GM21619 (cell line): Measurements from ENCODE around the gene CRLF1.

Experiments
- ATAC-seq: cut with Tn5 transposase; IDR thresholded peaks from one replicate; pipeline ENCODE4 v1.9.1; 2021; ENCODE audit not compliant: unreplicated experiment

The CRLF1 gene

DNA sequence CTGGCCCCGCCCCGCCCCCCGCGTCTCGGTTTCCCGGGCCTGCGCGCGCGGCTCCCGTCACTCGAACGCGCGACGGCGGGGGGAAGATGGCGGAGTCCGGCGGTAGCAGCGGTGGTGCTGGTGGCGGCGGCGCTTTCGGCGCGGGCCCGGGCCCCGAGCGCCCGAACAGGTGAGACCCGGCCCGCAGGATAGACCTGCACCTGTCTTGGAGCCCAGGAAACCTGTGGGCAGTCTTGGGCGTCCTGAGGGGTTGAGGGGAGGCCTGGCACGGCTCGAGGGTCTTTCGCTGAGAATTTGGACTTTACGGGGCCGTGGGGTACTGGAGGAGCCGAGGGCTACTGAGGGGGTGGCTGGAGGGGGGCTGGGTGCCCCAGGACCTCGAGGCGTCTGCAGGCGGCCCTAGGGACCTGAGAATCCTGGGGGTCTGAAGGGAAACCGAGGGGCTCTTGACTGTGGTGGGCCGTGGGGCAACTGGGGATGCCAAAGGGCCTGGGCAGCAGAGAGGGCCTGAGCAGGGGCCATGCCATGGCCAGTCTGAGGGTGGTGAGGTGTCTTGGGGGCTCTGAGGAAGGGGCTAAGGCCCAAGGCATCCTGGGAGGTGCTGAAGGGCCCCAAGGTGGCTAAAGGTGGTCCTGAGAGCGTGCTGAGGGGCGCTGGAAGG is 30.5 kb upstream of the CRLF1 start, which contains the start of gene KLHL26:
Gene KLHL26 (plus strand): TSS at position 60 of the 661 bp plus-strand sequence. CDS start 27 bp downstream, at position 87.
- no peak for ATAC-seq

DNA sequence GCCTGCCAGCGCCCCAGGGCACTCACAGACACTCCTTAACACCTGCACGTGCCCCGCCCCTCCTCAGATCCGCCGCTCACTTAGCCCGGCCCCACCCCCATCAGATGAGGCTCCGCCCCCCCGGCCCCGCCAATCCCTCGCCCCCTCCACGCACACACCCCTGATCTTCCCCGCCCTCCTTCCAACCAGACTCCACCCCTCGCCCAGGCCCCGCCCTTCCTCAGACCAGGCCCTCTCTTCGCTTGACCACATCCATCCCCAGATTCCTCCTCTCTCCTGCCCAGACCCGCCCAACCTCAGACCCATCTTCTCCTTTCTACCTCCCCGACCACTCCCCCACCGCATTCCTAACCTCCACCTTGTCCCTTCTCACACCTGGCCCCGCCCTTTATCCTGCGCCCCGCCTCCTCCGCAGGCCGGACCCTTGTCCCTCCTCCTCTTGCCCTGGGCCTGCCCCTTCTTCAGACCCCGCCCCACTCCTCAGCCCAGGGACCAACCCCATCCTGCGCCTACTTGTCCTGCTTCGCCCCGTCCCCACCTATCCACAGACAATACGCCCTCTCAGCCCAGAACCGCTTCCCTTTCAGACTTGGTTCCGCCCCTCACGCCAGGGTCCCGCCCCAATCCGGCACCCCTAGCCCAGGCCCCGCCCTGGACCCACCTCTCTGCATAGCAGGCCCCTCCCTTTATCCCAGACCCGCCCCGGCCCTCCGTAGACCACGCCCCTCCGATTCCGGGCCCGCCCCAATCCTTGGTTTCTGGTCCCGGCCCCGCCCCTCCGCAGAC is 29.8 kb upstream of the CRLF1 start:
- peak; percentile 78 for ATAC-seq

DNA sequence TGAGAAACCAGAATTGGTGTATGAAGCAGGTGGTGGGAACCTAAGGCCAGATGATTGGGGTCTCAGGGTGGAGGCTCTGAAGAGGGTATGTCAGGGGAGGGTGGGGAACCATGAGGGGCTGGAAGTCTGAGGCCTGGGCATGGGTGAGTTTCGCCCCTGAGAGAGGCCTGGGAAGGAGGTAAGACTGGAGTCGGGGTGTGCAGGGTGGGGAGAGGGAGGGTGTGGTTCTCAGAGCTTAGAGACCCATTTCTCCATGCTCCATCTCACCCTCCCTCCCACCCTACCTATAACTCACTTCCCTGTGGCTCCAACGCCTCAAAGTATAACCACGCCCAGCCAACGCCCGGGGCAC is 29.2 kb upstream of the CRLF1 start:
- no peak for ATAC-seq

DNA sequence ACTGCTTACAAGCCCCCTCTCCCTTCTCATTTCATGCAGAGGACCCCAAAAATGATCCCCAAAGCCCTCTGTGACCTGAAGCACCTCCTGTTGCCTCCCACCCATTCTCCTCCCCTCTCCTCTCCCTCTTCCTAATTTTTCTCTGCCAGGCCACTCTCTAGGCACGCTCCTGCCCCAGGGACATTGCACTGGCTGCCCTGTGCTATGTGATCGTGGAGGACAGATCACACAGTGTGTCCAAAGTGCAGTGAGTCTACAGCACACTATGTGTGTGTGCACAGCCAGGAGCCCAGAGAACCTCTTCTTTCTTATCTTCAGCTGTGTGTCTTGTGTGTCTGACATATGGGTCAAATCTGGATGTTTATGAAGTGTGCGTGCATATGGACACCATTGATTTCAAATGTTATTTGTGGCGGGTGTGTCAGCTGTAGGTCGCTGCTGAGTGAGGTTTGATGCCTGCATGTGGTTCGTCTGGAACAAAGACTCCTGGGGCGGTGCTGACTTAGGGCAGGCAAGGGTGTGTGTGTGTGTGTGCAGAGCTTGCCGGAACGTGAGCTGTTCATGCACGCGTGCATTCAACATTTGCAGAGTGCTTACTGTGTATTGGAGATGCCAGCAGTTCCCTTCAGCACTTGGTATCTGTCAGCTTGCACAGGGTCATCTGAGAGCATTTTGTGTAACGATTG is 28.2 kb upstream of the CRLF1 start:
- no peak for ATAC-seq

DNA sequence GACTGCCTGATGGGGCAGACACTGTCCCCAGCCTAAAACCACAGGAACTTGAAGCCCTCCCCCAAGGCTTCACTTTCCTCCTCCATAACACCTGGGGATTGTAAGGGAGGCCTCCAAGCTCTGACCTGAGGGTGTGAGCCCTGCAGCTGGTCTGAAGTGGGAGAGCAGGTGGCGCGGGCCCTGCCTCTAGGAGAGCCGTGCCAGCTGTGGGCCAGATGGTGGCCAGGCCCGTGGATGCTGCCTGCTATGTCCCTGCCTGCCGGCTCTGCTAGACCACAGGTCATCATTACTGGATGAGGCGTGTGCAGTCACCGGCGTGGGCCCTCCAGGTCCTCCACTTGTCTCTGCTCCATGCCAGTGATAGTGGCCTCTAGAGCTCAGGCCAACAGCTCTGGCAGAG is 26.7 kb upstream of the CRLF1 start:
- no peak for ATAC-seq

DNA sequence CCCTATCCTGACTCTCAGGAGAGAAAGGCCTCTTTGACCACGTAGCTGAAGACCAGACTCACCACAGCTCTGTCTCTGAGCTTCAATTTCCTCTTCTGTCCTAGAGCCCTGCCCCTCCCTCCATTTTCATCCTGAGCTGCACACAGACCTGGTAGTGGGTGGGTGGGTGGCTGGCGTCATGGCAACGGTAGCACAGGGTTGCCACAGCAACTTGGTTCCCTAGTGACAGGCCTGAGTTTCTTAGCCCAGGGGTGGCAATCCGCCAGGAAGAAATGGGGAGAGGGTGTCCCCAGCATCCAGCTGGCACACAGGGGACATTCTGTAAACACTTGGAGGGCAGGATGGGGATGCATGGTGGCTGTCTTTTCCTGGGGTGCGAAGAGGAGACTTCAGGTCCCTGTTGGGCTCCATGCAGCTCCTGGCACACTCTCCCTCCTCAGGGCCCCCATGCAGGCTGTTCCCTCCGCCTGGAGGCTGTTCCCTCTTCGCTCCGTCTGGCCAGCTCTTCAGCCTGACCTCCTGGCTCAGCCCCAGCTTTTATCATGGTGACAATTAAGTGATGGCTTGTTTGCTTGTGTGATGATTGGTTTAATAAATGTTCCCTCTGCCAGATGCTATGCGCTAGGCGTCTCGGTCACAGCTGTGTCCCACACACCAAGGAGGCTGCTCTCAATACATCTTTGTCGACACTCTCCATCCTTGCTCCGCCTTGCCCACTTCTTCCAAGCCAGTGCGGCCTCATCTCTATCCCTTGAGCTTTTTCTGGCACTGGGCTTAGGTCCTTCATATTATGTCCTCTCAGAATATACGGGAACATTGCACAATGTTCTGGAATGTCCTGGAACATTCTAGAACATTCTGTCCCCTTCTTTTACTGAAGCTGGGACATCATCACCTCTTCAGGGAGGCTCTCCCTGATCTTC is 22.8 kb upstream of the CRLF1 start:
- ATAC-seq, result no peak

DNA sequence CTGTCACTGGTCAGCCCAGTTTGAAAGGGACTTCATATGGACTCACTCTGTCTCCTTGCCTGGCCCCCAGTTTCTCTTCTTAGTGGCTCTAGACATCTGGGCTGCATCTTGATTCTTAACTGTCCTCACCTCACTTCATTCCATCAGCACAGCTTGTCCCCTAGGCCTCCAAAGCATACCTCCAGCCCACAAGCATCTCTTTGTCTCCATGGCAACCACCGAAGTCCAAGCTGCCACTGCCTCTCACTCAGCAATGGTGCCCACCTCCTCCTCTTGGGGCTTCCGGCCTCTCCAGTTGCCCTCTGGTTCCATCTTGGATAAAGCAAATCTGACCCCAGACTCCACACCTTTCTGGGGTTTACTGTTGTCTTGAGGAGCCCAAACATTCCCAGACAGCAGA is 20.3 kb upstream of the CRLF1 start:
- ATAC-seq, result no peak

DNA sequence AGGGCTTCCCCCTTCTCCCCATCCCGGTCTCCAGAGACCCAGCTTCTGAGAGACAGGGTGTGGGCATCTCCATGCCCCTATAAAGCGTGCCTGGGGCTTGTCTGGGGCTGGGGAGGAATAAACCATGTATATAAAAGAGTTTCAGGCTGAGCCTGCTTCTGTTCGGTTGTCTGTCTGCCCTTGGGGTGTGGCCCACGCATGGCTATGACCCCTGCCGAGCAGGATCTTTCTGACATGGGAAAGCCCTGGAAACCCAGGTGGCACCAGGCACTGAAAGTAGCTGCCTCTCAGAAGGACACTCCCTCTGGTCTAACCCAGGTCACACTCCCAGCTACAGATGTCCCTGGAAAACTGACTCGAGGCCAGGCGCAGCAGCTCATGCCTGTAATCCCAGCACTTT is 14.3 kb upstream of the CRLF1 start:
- no peak for ATAC-seq

DNA sequence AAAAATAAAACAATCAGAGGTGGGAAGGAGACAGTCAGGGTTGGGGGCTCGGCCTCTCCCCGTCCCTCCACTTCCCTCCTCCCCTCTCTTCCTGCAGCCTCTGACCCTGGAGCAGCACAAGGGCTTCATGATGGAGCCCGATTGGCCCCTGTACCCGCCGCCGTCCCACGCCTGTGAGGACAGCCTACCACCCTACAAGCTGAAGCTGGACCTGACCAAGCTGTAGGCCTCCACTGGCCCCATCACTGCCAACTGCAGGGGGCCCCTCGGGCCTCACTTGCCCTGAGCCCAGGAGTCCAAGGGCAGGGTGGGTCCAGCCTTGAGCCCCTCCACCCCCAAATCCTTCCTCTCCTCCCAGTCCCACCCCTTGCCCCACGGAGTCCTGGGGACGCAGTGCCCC is 13.7 kb upstream of the CRLF1 start:
- no peak for ATAC-seq

DNA sequence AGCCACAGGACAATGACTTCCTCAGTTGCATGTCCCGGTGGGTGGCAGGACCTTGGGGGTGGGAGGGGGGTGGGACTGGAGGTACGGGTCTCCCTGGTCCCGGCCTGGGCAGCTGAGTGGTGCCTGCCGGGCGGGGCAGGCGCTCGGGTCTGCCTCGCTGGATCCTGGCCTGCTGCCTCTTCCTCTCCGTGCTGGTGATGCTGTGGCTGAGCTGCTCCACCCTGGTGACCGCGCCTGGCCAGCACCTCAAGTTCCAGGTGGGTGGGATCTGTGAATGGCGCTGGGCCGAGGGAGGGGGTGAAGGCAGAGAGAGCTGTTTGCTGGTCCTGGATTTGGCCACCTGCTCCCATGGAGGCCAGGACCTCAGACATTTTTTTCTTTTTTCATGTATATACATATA is 11.6 kb upstream of the CRLF1 start:
- no peak for ATAC-seq

DNA sequence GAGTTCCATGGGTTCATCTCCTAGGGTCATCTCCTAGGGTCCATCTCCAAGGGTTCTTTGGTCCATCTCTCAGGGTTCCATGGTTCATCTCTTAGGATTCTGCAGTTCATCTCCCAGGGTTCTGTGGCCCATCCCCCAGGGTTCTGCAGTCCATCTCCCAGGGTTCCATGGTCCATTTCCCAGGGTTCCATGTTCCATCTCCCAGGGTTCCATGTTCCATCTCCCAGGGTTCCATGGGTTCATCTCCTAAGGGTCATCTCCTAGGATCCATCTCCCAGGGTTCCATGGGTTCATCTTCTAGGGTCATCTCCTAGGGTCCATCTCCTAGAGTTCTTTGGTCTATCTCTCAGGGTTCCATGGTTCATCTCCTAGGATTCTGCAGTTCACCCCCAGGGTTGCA is 11.0 kb upstream of the CRLF1 start:
- no peak for ATAC-seq

DNA sequence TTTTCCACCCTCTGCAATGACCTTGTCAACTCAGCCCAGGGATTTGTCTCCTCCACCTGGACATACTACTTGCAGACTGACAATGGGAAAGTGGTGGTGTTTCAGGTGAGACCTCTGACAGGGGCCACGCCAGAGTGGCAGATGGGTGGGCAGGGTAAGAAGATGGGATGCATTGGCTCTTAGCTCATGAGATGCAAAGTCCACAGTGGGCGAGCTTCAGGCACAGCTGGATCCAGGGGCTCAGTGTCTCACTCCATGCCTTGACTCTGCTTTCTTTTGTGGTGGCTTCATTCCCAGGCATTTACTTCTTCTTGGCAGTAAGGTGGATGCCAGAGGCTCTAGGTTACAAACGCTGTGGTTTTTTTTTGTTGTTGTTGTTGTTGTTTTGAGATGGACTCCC is 9.4 kb upstream of the CRLF1 start:
- ATAC-seq, result no peak

DNA sequence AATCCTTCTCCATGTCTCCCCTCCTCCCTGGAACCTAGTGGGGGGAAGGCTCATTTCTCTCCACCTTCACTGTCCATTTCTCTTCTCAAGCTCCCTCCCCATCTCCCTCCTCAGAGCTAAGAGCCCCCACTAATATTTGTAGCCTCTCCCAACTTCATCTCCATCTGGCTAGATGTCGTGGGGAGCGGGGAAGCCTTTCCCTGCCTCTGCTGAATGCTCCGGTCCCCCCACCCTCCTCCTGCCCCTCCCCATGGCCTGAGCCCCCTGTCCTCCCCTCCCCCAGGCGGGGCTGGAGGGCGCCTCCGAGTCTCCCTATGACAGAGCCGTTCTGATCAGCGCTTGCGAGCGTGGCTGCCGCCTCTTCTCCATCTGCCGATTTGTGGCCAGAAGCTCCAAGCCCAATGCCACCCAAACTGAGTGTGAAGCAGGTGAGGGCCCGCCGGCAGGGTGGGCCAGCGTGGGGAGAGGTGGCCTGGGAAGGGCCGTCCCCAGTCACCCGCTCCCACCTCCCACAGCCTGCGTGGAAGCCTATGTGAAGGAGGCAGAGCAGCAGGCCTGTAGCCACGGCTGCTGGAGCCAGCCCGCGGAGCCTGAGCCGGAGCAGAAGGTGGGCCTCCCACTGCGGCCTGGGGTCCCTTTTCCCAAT is 7.1 kb upstream of the CRLF1 start:
- no peak for ATAC-seq

DNA sequence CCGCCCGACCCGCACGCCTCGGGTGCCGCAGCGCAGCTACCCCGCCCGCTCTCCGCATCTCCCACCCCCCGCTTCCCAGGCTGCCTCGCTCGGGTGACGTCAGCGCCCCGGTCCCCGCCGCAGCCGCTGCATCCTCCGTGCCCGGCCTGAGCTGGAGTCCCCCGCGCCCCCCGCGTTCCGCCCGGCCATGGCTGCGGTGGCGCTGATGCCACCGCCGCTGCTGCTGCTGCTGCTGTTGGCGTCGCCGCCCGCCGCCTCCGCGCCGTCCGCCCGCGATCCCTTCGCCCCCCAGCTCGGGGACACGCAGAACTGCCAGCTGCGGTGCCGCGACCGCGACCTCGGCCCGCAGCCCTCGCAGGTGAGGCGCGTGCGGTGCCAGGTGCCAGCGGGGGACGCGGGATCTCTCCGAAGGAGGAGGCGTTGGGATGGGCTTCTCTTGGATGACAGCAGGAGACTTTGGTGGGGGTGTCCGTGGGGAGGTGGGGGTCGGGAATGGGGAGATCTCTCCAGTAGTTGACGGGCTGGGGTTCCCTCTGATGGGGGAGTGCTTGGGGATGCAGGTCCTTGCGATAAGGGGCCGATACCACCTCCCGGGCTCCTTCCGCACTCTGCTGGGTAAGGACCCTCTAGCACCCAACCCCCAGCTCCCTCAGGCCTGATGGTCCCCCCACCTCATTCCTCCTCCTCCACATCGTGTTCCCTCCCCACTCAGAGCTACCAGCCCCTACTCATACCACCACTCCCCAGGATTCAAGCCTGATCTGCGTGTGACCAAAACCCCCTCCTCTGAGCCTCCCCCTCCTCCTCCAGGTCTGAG is 6.4 kb upstream of the CRLF1 start, which contains the start of gene TMEM59L:
Gene TMEM59L (plus strand): TSS at position 99 of the 817 bp plus-strand sequence. CDS start 89 bp downstream, at position 188.
- no peak for ATAC-seq

DNA sequence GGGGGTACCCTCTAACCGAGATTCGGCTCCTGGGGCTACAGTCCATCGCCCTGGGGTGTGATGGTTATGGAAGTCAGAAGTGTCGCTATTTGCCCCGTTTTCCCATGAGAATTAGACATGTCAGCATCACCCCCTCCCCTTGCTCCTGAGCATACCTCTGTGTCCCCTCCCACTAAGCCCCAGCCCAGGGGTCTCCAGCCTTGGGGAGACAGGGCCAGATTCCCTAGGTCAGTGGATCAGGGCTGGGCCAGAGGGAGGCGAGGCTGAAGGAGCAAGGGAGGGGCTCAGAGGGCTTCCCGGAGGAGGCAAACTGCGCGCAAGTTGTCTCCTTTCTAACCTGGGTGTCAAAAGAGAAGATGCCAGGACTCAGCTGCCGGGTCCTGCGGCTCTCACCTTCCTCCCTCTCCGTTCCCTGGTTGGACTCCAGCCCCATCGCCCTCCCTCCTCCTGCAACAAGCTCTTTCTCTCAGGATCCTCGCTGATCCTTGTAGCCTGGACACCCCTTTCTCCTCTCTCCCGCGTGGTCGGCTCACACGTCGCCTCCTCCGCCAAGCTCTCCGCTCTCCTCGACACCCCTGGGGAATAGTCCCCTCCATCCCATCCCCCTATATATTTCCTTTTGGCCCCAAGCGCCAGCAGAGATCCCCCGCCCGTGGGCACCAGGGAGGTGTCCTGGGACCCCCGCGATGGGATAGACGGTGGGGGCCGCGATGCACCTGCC is 5.6 kb upstream of the CRLF1 start:
- ATAC-seq, result no peak

DNA sequence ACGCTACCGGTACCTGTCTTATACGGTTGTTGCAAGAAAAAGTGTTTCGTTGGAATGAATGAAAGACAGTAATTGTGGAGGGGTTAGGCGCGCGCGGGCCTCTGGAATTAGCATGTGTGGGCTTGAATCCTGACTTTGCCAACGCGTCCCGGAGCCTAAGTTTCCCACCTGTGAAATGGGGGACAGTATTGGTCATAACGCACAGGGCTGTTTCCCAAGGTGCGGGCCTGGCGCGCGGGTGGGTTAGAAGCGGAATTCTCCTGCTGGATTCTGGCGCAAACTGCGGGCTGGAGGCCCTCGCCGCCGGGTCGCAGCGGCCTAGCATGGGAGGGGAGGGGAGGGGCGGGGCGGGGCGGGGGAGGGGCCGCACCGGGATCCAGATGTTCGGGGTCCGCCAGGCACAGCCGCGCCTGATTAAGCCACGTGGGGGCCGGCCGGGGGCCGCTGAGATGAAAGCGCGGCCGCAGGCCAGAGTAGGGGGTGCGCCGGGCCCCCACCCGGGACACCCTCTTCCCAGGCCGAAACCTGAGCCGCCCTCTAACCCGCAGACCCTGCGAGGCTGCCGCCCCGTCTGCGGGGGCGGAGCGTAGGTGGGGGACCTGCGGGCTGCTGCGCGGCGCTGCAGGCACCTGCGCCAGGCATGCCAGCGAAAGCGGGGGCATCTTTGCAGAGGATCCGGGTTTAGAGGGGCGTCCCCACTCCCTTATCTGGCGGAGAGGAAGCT is 4.9 kb upstream of the CRLF1 start:
- no peak for ATAC-seq

DNA sequence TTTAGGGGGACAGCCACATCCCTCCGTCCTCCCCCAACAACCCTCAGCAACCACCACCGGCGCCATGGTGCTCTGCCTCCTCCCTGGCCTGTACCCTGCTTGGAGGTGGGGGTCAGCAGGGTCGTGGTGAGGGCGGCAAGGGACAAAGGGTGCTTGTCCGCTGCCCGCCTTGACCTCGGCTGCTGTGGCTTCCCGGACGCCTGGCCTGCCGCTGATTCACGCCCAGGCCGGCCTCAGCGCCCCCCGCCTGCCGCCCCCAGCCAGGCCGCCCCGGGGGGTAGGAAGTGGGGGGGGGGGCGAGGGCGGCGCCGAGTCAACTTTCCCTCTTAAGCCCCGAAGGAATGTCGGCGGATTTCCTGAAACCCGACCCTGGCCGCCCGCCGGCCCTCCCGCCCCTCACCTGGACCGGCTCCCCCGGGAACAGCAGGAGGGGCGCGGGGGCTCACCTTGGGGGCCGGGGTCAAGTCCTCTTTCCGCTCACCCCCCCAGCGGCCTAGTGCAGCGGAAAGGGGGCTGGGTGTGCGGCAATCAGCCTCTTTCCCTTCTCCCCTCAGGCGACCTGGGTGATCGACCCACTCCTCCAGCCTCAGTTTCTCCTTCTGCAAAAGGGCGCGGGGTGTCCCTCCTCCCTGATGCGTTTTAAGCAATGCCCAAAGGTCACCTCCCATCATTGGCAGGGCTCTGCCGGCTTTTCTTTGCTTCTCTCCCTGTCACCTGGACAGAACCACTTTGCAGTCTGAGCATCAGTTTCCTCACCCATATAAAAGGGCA is 4.1 kb upstream of the CRLF1 start:
- no peak for ATAC-seq

DNA sequence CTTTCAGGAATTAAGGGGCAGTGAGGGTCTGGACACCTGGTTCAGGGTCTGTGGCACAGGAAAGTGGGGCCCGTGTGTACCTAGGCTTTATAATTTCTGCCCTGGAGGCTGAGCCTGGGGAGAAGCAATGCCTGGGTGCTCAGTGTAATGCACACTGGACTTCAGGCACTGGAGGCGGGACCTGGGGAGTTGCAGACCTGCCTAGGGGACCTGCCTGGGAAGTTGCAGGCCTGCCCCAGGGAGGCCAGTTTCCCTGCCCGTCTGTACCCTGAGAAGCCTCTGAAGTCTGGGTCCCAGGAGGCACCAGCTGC is 3.6 kb upstream of the CRLF1 start:
- ATAC-seq, result no peak
